Large intestine (tissue), 3 donors: ENCODE measurements around the gene DNAJC7. TPM values are rescaled to one million over a fixed set of nuclear protein-coding genes. Genes with fewer than 3 reads are reported as not detected.
"Not testable (repeated sequence)": the region's sequence is repeated elsewhere in the genome, so short reads cannot be mapped to it uniquely, and the experiment has no call there.

Experiments used
- DNase-seq, 2 donors: peaks; one replicate each; pipeline versions ENCODE4 v3.0.0 to v3.0.0-alpha.2; 2013
- H3K27ac ChIP-seq: one replicate; pipeline ENCODE4 v1.5.1; 2013; ENCODE audit warnings: low read length
- H3K27me3 ChIP-seq: 2 replicates; pipeline ENCODE4 v1.6.1; 2013; ENCODE audit warnings: low read length; ENCODE audit not compliant: control insufficient read depth, insufficient read depth
- H3K36me3 ChIP-seq: 2 replicates; pipeline ENCODE4 v1.6.1; 2013; ENCODE audit warnings: low read length; ENCODE audit not compliant: control insufficient read depth, insufficient read depth
- H3K4me1 ChIP-seq: one replicate; pipeline ENCODE4 v1.6.1; 2013; ENCODE audit warnings: low read length; ENCODE audit not compliant: control insufficient read depth, insufficient read depth
- H3K4me3 ChIP-seq: one replicate; pipeline ENCODE4 v1.5.1; 2013; ENCODE audit warnings: low read length
- H3K9me3 ChIP-seq: one replicate; pipeline ENCODE4 v1.6.1; 2013; ENCODE audit warnings: mild to moderate bottlenecking, low read depth, low read length, moderate library complexity; ENCODE audit not compliant: control insufficient read depth
- WGBS: methylation state at CpG from one replicate; pipeline ENCODE4 v1.1.5; 2013; ENCODE audit warnings: low lambda C conversion rate; ENCODE audit not compliant: insufficient coverage; 5-methylcytosine and 5-hydroxymethylcytosine counted together
- polyA plus RNA-seq: library from polyadenylated mRNA; unstranded; fragments of 120-200 nt; gene quantifications from one replicate; pipeline ENCODE4 v1.2.1, GENCODE V29; 2013

Gene DNAJC7
- polyA plus RNA-seq, 1 donor, result 93.0 TPM

- Histone ChIP-seq H3K27ac (no peak overlapping the region), H3K27me3 (no peaks in the 10 kb centered on the region), H3K9me3 (no peaks in the 10 kb centered on the region), H3K4me3 (no peak overlapping the region), H3K36me3 (peaks cover 26% of the 10 kb centered on the region), H3K4me1 (peaks cover 17% of the 10 kb centered on the region)
- WGBS, result no CpG with 5 or more reads among the region's 17 CpGs
- DNase-seq, result no peak
Observed at GRCh38 chr17:42026857-42027589, 9.8 kb upstream of the DNAJC7 start.

- WGBS, result no CpG with 5 or more reads among the region's 3 CpGs
- H3K4me1 ChIP-seq, result peaks cover 18% of the 10 kb centered on the region
- H3K36me3 ChIP-seq, result peaks cover 26% of the 10 kb centered on the region
- H3K9me3 ChIP-seq, result no peaks in the 10 kb centered on the region
- no peaks in the 10 kb centered on the region for H3K27me3 ChIP-seq
- no peak overlapping the region for H3K27ac ChIP-seq
- no peak overlapping the region for H3K4me3 ChIP-seq
- DNase-seq, result no peak
Observed at GRCh38 chr17:42025936-42026335, 8.7 kb upstream of the DNAJC7 start.

- H3K4me1 ChIP-seq, result peaks cover 21% of the 10 kb centered on the region
Observed at GRCh38 chr17:42025191-42025579, 7.9 kb upstream of the DNAJC7 start.

GRCh38 chr17:42023524-42024349, 6.5 kb upstream of the DNAJC7 start:
- H3K36me3 ChIP-seq, result peaks cover 26% of the 10 kb centered on the region
- 72% methylated on average over 2 of the region's 15 CpGs for WGBS
- no peak for DNase-seq

More at GRCh38 chr17:42025191-42025579, 7.9 kb upstream of the DNAJC7 start:
- no peak overlapping the region for H3K4me3 ChIP-seq
- no peak overlapping the region for H3K27ac ChIP-seq
- H3K27me3 ChIP-seq, result no peaks in the 10 kb centered on the region
- DNase-seq, result no peak
- no CpG with 5 or more reads among the region's 8 CpGs for WGBS
- H3K9me3 ChIP-seq, result no peaks in the 10 kb centered on the region
- peaks cover 26% of the 10 kb centered on the region for H3K36me3 ChIP-seq

GRCh38 chr17:42020845-42021244, 3.6 kb upstream of the DNAJC7 start:
- DNase-seq, result not testable (repeated sequence)
- H3K36me3 ChIP-seq, result peaks cover 26% of the 10 kb centered on the region
- H3K4me1 ChIP-seq, result peaks cover 31% of the 10 kb centered on the region

More at GRCh38 chr17:42023524-42024349, 6.5 kb upstream of the DNAJC7 start:
- H3K4me3 ChIP-seq, result no peak overlapping the region
- H3K27me3 ChIP-seq, result no peaks in the 10 kb centered on the region
- H3K9me3 ChIP-seq, result no peaks in the 10 kb centered on the region
- H3K4me1 ChIP-seq, result peaks cover 21% of the 10 kb centered on the region
- H3K27ac ChIP-seq, result no peak overlapping the region

GRCh38 chr17:42019509-42020404, 2.5 kb upstream of the DNAJC7 start, which contains the start of gene NKIRAS2:
TSS of gene NKIRAS2 (plus strand) at chr17:42020090. CDS start at chr17:42021578, 1,488 bp downstream.
- Histone ChIP-seq H3K9me3 (no peaks in the 10 kb centered on the region), H3K27me3 (no peaks in the 10 kb centered on the region), H3K36me3 (peaks cover 24% of the 10 kb centered on the region), H3K4me3 (peak within 1 kb of the TSS; percentile 87), H3K27ac (peak within 1 kb of the TSS; percentile 79), H3K4me1 (peaks cover 24% of the 10 kb centered on the region)
- peak; percentile 90 to 94 for DNase-seq
- no CpG with 5 or more reads among the region's 49 CpGs for WGBS

More at GRCh38 chr17:42020845-42021244, 3.6 kb upstream of the DNAJC7 start:
- H3K27ac ChIP-seq, H3K27me3 ChIP-seq, H3K9me3 ChIP-seq: not testable (repeated sequence)
- H3K4me3 ChIP-seq, result peak overlapping the region; percentile 87
- WGBS, result 100% methylated on average over 1 of the region's 8 CpGs

- DNase-seq, result no peak
- WGBS, result 100% methylated on average over 1 of the region's 4 CpGs
- H3K9me3 ChIP-seq, result no peaks in the 10 kb centered on the region
- peaks cover 19% of the 10 kb centered on the region for H3K36me3 ChIP-seq
- peaks cover 17% of the 10 kb centered on the region for H3K4me1 ChIP-seq
- no peak overlapping the region for H3K27ac ChIP-seq
- no peak overlapping the region for H3K4me3 ChIP-seq
- no peaks in the 10 kb centered on the region for H3K27me3 ChIP-seq
Observed at GRCh38 chr17:42018988-42019387, 1.7 kb upstream of the DNAJC7 start.

- Histone ChIP-seq H3K4me1 (peaks cover 15% of the 10 kb centered on the region), H3K27me3 (no peaks in the 10 kb centered on the region), H3K36me3 (peaks cover 13% of the 10 kb centered on the region), H3K9me3 (no peaks in the 10 kb centered on the region), H3K4me3 (peak overlapping the region; percentile 98), H3K27ac (peak overlapping the region; percentile 82)
- WGBS, result no CpG with 5 or more reads among the region's 3 CpGs
- no peak for DNase-seq
Observed at GRCh38 chr17:42018339-42018738, 1.1 kb upstream of the DNAJC7 start.

- H3K9me3 ChIP-seq, result no peaks in the 10 kb centered on the region
- peak overlapping the region; percentile 98 for H3K4me3 ChIP-seq
- H3K4me1 ChIP-seq, result peaks cover 15% of the 10 kb centered on the region
- no peaks in the 10 kb centered on the region for H3K27me3 ChIP-seq
- H3K36me3 ChIP-seq, result peaks cover 8% of the 10 kb centered on the region
- peak in 1 of 2 donors; percentile 56 for DNase-seq
- WGBS, result no CpG with 5 or more reads among the region's 11 CpGs
- H3K27ac ChIP-seq, result peak overlapping the region; percentile 82
Observed at GRCh38 chr17:42017866-42018200, 594 bp upstream of the DNAJC7 start.

- H3K9me3 ChIP-seq, result no peaks in the 10 kb centered on the region
- WGBS, result 0% methylated on average over 1 of the region's 12 CpGs
- H3K4me3 ChIP-seq, result peak overlapping the region; percentile 98
- peaks cover 15% of the 10 kb centered on the region for H3K4me1 ChIP-seq
- peak in 1 of 2 donors; percentile 62 for DNase-seq
- H3K27me3 ChIP-seq, result no peaks in the 10 kb centered on the region
- H3K36me3 ChIP-seq, result no peaks in the 10 kb centered on the region
- peak overlapping the region; percentile 82 for H3K27ac ChIP-seq
Observed at GRCh38 chr17:42016411-42016831, 818 bp downstream of the DNAJC7 start.
